ENCODE measurements around the gene FERD3L. TPM values are rescaled to one million over a fixed set of nuclear protein-coding genes. Genes with fewer than 3 reads are reported as not detected.

The FERD3L gene
- total RNA-seq, 2 donors from 2014 or later = not detected

DNA sequence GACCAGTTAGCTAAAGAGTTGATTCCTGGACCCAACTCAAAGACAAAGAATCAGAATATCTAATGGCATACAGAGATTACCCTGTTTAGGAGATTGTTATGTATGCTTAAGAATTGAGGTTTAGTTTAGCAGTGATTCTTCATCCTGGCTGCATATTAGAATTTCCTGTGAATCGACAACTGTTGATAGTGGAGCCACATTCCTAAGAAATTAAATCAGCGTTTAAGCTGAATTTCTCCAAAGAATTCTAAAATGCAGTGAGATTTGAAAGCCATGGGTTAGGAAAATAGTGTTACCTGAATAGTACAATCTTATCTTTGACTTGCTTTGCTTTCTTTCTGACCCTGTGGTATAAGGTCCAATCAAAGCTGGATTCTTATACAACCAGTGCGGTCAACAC lies 16.4 kb upstream of the FERD3L start:
- Histone ChIP-seq H3K4me1 (no peaks in the 10 kb centered on the region), H3K36me3 (no peaks in the 10 kb centered on the region), H3K27me3 (no peaks in the 10 kb centered on the region), H3K9me3 (no peaks in the 10 kb centered on the region), H3K27ac (no peak overlapping the region), H3K9ac (ENCODE audit: low read depth in 2 of 2, low read length in 2 of 2) (no peak overlapping the region), H3K4me3 (no peak overlapping the region)
- no peak for DNase-seq
- TF ChIP-seq, protein P1, sequence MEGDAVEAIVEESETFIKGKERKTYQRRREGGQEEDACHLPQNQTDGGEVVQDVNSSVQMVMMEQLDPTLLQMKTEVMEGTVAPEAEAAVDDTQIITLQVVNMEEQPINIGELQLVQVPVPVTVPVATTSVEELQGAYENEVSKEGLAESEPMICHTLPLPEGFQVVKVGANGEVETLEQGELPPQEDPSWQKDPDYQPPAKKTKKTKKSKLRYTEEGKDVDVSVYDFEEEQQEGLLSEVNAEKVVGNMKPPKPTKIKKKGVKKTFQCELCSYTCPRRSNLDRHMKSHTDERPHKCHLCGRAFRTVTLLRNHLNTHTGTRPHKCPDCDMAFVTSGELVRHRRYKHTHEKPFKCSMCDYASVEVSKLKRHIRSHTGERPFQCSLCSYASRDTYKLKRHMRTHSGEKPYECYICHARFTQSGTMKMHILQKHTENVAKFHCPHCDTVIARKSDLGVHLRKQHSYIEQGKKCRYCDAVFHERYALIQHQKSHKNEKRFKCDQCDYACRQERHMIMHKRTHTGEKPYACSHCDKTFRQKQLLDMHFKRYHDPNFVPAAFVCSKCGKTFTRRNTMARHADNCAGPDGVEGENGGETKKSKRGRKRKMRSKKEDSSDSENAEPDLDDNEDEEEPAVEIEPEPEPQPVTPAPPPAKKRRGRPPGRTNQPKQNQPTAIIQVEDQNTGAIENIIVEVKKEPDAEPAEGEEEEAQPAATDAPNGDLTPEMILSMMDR (IDR thresholded peaks at IDR 0.05) = no peak
- intact Hi-C loops (cut with DNase I) = no loop called here

DNA sequence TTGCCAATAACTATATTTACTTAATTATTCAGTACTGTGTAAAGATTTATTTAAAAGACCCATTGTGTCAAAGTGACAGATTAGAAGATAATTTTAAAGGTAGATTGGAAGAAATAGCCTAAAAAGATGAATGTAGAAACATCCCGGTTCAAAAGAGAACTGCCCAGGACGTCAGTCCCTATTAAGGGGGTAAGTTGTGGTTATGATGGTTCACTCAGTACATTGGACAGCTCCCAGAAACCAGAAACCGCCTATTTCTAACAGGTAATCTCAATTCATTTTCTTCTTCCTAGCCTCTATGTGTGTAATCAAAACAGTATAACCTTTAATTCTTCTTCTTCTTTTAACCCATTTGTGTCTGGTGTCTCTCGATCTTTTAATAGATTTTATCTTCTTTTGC lies 1.5 kb upstream of the FERD3L start:
- Histone ChIP-seq H3K9me3 (no peaks in the 10 kb centered on the region), H3K4me1 (no peaks in the 10 kb centered on the region), H3K9ac (ENCODE audit: low read depth in 2 of 2, low read length in 2 of 2) (no peak overlapping the region), H3K27me3 (peaks cover 13% of the 10 kb centered on the region), H3K4me3 (no peak overlapping the region), H3K36me3 (no peaks in the 10 kb centered on the region), H3K27ac (no peak overlapping the region)
- intact Hi-C loops (cut with DNase I) = no loop called here
- TF ChIP-seq, protein P1 (IDR thresholded peaks at IDR 0.05) = no peak
- DNase-seq = no peak

DNA sequence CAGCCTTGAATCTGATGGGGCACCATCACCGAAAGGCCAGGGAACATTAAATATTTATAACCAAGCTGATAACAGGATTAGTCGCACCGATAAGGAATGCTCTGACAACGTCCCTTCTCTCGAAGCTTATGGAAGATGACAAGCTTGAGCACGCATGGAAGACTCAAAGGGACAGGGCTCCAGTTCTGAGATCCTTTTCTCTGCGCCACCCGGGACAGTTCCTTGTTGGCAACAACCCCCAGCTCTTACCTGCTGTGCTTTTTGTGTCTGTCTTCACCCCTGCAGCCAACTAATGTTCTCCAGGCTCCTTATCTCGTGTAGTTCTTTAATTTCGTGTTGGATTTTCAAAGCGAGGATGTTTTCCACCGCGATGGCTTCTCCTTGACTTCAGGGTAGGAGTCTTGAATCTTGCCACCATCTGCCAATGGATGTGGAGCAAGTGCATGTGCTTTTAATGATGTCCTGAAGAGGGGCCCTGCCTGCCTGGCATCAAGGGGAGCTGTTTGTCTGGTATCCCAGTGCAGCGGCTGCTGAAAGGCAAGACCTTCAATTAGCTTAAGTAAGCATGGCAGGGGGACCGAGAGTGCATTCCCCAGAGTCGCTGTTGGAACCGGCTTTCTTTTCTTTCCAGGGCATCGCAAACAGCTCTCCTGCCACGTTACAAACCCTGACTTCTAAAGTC lies 354 bp upstream of the FERD3L start:
- no peak for DNase-seq
- Histone ChIP-seq H3K27me3 (peaks cover 13% of the 10 kb centered on the region), H3K4me3 (no peak overlapping the region), H3K36me3 (no peaks in the 10 kb centered on the region), H3K27ac (no peak overlapping the region), H3K9ac (ENCODE audit: low read depth in 2 of 2, low read length in 2 of 2) (no peak overlapping the region), H3K4me1 (no peaks in the 10 kb centered on the region), H3K9me3 (no peaks in the 10 kb centered on the region)
- intact Hi-C loops (cut with DNase I) = no loop called here
- TF ChIP-seq, protein P1 (IDR thresholded peaks at IDR 0.05) = no peak

DNA sequence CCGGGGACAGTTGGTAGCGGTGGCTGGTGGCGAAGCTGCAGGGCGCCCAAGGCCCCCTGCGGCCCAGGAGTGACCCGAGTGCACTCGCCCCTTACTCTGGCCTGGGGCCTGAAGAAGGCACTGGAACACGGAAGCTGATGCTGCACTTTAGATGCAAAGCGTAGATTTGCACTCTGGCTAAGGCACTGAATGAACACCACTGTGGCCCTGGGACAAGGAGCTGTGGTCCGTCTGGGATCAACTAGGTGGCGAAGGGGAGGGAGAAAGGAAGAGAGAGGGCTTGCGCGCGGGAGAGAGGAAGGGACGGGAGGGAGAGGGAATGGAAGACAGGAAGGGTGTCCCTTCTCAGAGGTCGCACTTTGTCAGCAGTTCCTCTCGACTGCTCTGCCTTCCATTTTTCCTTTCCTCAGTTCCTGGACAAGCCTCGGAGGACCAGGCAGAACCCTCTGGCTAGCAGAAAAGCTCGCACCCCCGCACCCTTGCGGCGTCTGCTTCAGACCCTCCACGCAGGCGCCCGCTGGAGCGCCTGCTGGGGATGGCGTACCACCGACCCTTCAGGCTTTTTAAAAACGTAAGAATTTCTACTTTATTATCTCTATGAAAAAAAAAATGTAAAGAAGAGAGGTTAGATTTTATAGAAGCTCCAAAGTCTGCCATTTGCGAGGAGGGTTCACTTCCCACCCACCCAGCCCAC lies 1.2 kb downstream of the FERD3L start:
- Histone ChIP-seq H3K9ac (ENCODE audit: low read depth in 2 of 2, low read length in 2 of 2) (no peak overlapping the region), H3K27ac (no peak overlapping the region), H3K9me3 (no peaks in the 10 kb centered on the region), H3K36me3 (no peaks in the 10 kb centered on the region), H3K4me3 (no peak overlapping the region), H3K4me1 (no peaks in the 10 kb centered on the region), H3K27me3 (peaks cover 13% of the 10 kb centered on the region)
- no peak for DNase-seq
- TF ChIP-seq, protein P1 (IDR thresholded peaks at IDR 0.05) = no peak
- intact Hi-C loops (cut with DNase I) = no loop called here

DNA sequence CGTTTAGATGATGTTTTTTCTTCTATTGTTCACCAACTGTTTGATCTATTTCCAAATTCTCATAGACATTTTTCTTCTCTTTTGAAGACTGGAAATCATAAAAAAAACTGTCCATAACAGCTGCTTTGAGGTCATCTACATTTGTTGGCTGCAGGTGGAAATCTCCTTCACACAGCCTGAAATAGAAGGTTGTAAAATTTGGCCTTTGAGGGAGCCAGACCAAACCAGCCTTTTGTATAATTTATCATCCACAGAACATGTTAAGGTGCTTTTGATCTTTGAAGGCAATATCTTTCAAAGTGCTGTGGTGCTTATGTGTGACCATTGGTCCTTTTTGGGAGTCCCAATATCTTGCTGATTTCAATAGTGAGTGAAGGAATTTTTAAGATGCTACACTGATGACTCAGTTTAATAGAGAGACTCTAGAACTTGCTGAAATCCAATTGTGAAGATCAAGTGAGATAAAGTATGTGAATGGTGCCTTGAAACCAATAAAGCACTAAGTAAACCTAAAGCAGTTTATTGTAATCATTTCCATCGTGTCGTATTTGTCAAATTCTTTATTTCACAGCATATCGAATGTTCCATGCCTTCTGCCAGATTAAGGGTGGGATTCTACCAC lies 5.4 kb downstream of the FERD3L start:
- Histone ChIP-seq H3K4me1 (no peaks in the 10 kb centered on the region), H3K4me3 (no peak overlapping the region), H3K9ac (ENCODE audit: low read depth in 2 of 2, low read length in 2 of 2) (no peak overlapping the region), H3K36me3 (no peaks in the 10 kb centered on the region), H3K9me3 (no peaks in the 10 kb centered on the region), H3K27me3 (peaks cover 5% of the 10 kb centered on the region), H3K27ac (no peak overlapping the region)
- intact Hi-C loops (cut with DNase I) = no loop called here
- DNase-seq = no peak
- TF ChIP-seq, protein P1 (IDR thresholded peaks at IDR 0.05) = no peak
